K562 (cell line): ENCODE results near the gene CEP19. TPM values are rescaled to one million over a fixed set of nuclear protein-coding genes. Genes with fewer than 3 reads are reported as not detected.
A peak's percentile ranks its signal among the peaks of the same experiment; 100 is the strongest.

Source experiments
- ASH1L ChIP-seq: fragments of 450-650 bp; IDR thresholded peaks from 2 replicates; pipeline ENCODE4 v1.6.1; 2018; ENCODE audit warnings: borderline replicate concordance, mild to moderate bottlenecking, low read depth; ENCODE audit not compliant: partially characterized antibody
- CBX2 ChIP-seq: fragments of 200-600 bp; sonication (generic); IDR thresholded peaks from one replicate; pipeline ENCODE4 v1.6.1; 2012; ENCODE audit warnings: mild to moderate bottlenecking, low read length, inconsistent platforms; ENCODE audit not compliant: insufficient read depth, poor library complexity, severe bottlenecking
- CREBBP ChIP-seq: IDR thresholded peaks from one replicate; pipeline ENCODE4 v1.6.1; 2012; ENCODE audit warnings: low read depth, mild to moderate bottlenecking, control low read depth, inconsistent platforms, low read length
- L3MBTL2 ChIP-seq: fragments of 450-650 bp; IDR thresholded peaks from 2 replicates; pipeline ENCODE4 v1.6.1; 2016; ENCODE audit warnings: mild to moderate bottlenecking, moderate library complexity
- LEF1 ChIP-seq: fragments of 450-650 bp; IDR thresholded peaks from 2 replicates; pipeline ENCODE4 v1.6.1; 2016; ENCODE audit warnings: mild to moderate bottlenecking
- PHF8 ChIP-seq: fragments of 200-600 bp; sonication (generic); IDR thresholded peaks from 2 replicates; pipeline ENCODE4 v1.6.1; 2012; ENCODE audit warnings: mixed run types, mild to moderate bottlenecking, inconsistent platforms, low read length, moderate library complexity, borderline replicate concordance
- TCF15 ChIP-seq: fragments of 250-450 bp; sonication (Bioruptor Pico); IDR thresholded peaks from 2 replicates; pipeline ENCODE4 v1.8.0; 2022; ENCODE audit warnings: moderate library complexity, mild to moderate bottlenecking, inconsistent platforms
- ZBTB40 ChIP-seq, 2 experiments: fragments of 450-650 bp in 1 of 2; sonication (generic) in 1 of 2; formaldehyde crosslinking in 1 of 2; IDR thresholded peaks; 2 replicates each; pipeline versions ENCODE4 v1.7.1 to v1.9.0; 2016 to 2022; ENCODE audit warnings: inconsistent platforms in 1 of 2, mild to moderate bottlenecking in 1 of 2, missing genetic modification reagents in 1 of 2
- polyA plus RNA-seq, 8 experiments: library from polyadenylated mRNA; depleted of rRNA in 4 of 8; stranded (reverse) in 5 of 8; unstranded in 3 of 8; fragments of >200 nt; fragmentation: Nextera tagmentation in 2 of 8; fragmentation: Illumina TruSeq in 1 of 8; extraction: Ambion mirVana in 2 of 8; extraction: Trizol in 1 of 8; gene quantifications; 2 replicates each; pipeline versions ENCODE4 v1.2.1 to v1.2.3, GENCODE V29; 2011 to 2014; ENCODE audit warnings: inconsistent platforms in 1 of 8, missing spikeins in 1 of 8
- total RNA-seq, 7 experiments: library from RNA; depleted of rRNA in 6 of 7; stranded (reverse); fragments of >200 nt in 6 of 7; fragmentation: Illumina TruSeq in 2 of 7; extraction: Trizol in 2 of 7; gene quantifications; 2 replicates each; pipeline versions ENCODE4 v1.2.1 to v1.2.3, GENCODE V29; 2011 to 2021; ENCODE audit warnings: low replicate concordance in 1 of 7
- TF ChIP-seq, protein P1 (sequence below): sonication (generic); formaldehyde crosslinking; IDR thresholded peaks from 2 replicates; pipeline ENCODE4 v1.8.0; 2022; ENCODE audit warnings: mild to moderate bottlenecking, missing genetic modification reagents

CEP19 gene
- total and polyA plus RNA-seq, 9 of the 15 experiments (the other 6 are each of a cell fraction or from before 2014, with no cell fraction given) = 2.5 to 4.5 (median 3.7) TPM

DNA sequence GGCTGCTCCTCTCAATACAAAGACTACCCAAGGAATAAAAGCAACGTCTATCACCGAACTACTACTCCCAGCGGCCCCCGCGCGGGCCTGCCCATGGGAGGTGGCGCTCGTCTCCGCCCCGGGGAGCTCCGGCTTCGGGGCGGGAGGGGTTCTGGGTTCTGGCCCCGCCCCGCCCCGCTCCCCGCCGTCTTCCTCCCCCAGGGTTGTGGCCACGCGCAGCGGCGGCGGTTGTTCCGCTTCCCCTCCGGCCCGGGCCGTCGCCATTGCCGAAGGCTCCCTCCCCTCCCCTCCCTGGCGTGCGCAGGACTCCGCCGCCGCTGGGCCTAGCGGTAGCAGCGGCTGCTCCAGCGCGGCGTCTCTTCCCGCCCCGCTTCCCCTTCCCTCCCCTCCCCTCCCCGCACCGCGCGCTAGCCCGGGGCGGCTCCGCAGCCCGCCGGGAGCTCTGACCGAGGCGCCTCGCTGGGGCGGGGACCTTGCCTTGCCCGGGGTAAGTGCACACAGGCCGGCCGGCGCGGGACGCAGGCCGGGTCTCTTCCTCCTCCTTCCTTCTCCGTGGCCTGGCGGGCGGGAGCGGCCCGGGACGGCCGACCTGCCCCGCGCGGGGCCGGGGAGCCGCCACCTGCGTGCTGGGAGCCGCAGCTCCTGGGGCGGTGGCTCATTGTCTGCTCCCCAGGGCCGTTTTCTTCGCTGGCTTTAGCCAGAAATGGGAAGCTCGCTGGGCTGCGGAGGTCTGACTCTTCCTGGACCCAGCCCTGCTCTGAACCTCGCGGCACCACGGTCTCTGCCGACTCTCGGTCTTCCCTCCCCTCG, 27.8 kb upstream of the CEP19 start, which contains the start of gene PAK2 (continued):
- TF ChIP-seq ZBTB40 (IDR thresholded peaks at IDR 0.05) = 0 out of 2 replicates have a peak, but pooled peaks have one; percentile 36
- no peak for TF ChIP-seq ZBTB40 (CRISPR knock-in tag; IDR thresholded peaks at IDR 0.05)
- no peak for TF ChIP-seq CBX2
- TF ChIP-seq LEF1 = no peak
- no peak for TF ChIP-seq CREBBP
- TF ChIP-seq PHF8 = peak; percentile 82; the same call in 1 of the 2 replicates
- TF ChIP-seq ASH1L = no peak
- no peak; the same call in 1 of the 2 replicates for TF ChIP-seq L3MBTL2
- no peak for TF ChIP-seq TCF15
- TF ChIP-seq, protein P1, sequence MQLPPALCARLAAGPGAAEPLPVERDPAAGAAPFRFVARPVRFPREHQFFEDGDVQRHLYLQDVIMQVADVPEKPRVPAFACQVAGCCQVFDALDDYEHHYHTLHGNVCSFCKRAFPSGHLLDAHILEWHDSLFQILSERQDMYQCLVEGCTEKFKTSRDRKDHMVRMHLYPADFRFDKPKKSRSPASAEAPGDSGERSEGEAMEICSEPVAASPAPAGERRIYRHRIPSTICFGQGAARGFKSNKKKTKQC (CRISPR knock-in tag) = no peak
